Measurements from ENCODE around the gene ITGAX.

DNA sequence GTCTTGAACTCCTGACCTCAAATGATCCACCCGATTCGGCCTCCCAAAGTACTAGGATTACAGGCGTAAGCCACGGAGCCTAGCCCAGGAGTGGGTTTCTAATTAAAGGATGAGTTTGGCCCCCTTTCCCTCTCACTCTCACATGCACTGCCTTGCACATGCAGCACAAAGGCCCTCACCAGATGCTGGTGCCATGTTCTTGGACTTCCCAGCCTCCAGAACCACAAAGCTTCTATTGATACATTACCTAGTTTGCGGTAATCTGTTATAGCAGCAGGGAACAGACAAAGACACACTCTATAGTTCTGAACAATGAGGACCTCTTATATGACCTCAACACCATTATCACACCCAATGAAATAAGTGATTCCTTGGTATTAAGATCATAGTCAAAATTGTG is 20.3 kb downstream of the ITGAX start:
- TF ChIP-seq, protein P1, sequence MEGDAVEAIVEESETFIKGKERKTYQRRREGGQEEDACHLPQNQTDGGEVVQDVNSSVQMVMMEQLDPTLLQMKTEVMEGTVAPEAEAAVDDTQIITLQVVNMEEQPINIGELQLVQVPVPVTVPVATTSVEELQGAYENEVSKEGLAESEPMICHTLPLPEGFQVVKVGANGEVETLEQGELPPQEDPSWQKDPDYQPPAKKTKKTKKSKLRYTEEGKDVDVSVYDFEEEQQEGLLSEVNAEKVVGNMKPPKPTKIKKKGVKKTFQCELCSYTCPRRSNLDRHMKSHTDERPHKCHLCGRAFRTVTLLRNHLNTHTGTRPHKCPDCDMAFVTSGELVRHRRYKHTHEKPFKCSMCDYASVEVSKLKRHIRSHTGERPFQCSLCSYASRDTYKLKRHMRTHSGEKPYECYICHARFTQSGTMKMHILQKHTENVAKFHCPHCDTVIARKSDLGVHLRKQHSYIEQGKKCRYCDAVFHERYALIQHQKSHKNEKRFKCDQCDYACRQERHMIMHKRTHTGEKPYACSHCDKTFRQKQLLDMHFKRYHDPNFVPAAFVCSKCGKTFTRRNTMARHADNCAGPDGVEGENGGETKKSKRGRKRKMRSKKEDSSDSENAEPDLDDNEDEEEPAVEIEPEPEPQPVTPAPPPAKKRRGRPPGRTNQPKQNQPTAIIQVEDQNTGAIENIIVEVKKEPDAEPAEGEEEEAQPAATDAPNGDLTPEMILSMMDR (conservative IDR thresholded peaks at IDR 0.05 in 1 of 2, IDR thresholded peaks at IDR 0.05 in 1 of 2; ENCODE audit: low read depth in 1 of 2, low read length in 2 of 2): no peak
- no peak for TF ChIP-seq EZH2 (IDR thresholded peaks at IDR 0.05; ENCODE audit: low read length, missing control alignments)
